DMS114 treated with DMSO at 0.1 percent for 48 hours (cell line): ENCODE results near the gene ZBTB14.

Experiments
- DNase-seq: peaks from one replicate; lab custom pipeline; 2025; ENCODE audit not compliant: unreplicated experiment; lab: John Stamatoyannopoulos, UW

The ZBTB14 gene

DNA sequence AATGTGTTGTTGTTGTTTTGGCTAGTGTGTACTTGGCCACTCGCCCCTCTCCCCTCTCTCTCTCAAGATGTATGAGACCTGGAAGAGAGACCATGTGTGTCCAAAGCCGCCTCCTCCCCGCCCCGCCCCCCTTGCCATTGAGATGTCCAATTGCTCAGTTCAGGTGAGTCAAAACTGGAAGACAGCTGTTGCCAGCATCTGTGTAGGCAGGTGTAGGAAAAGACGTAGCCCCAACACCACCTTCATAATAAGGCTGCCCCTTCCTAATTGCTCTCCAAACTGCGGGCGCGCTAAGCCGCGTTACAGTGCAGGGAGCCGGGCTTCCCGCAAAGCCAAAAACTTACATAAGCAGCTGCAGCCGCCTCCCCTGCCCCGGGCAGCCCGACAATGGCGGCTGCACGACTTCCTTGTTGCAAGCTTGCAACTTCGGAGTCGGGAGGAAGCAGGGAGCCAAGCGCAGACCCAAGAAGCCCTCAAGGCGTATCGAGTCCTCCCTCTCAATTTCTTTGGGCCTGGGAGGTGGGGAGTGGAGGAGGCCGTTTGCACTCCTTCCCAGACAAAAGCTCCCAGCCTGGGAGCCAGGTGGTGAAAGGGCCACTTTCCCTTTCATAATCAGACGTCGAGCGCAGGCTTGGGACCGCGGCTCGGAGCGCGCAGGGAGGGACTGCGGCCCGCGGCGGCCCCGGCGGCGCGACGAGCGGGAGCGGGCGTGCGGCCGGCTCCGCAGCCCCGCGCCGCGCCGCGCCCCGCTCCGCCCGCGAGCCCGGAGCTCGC lies 882 bp downstream of the ZBTB14 start:
- DNase-seq: peak; percentile 14

DNA sequence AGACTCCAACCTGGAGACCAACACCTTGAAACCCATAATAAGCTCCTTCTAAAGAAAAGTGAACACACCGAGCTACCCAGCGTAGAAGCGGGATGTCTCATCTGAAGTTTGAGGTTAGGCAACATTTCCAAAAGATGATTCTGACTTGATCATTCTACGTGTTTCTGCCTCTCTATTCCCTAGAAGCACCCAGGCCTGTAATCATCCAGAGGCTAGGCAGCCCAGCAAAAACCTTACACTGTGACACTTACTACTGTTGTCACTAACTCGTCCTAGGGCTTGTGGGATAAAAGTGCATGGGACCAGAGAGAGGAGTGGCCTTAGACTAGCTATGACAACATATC lies 1.4 kb downstream of the ZBTB14 start:
- no peak for DNase-seq

DNA sequence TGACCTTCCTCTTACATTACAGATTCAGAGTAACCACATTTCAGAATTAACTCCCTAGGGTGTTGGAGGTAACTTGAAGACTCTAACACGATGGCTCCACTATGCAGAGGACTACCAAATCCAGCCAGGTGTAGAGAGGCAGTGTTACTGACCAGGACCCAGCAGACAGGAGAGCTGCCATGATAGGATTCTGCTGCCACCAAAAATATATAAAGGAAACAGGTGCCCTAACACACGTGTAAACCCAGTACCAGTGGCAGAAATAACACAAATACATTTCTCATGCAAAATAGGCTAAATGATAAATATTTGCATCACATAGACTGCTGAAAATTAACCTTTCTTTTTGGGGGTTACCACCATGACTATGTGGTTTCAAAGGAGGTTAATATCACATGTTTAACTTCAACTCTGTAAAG lies 7.0 kb downstream of the ZBTB14 start:
- DNase-seq: no peak

DNA sequence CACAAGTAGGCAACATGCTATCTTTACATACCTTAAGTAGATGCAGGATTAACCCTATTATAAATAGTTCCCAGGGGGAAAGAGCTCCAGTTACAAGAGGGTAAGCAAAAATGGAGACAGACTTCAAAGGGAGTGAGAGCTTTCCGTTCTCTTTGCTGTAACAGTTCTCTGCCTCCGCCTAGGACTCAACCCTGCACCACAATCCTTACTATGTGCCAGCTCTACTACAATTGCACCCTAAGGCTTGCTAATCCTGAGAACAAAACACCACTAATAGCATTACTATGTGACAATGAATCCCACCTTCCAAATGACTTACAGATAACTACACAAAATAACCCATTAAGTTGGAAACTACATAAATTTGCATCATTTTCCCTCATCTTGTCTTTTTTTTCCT lies 7.7 kb downstream of the ZBTB14 start:
- DNase-seq: no peak

DNA sequence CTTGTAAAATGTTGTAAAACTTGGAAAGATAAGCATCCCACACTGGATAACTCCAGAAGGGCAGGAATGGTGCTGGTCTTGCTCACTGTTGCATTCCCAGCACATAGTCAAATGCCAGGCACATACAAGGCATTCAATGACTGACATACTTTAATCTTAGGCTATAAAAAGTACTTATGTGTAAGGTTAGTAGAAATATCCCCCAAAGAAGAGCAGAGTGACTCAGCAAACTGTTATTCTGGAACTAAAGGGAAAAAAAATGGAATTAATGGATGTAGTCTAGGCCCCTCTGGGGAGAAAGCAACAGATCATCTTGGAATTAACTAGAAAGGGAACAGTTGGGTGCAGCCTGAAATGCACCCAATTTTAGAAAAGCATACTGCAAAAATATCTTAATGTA lies 9.0 kb downstream of the ZBTB14 start:
- no peak for DNase-seq

DNA sequence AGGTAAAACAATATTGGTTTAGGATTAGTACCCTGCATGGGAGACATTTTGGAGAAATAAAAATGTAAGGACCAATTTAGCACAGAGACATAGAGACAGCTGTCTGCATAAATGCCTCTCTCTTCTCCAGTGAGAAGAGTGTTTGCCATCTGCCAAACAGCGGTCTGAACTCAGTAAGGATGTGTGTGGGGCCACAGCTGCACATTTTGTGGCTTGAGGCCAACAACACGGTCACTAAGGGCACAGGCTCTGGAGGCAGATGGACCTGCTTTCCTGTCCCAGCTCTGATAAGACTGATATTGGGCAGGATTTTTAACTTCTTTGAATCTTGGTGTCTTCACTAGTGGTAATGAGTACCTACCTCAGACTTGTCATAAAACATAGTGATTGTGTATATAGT lies 10.2 kb downstream of the ZBTB14 start:
- DNase-seq: no peak

DNA sequence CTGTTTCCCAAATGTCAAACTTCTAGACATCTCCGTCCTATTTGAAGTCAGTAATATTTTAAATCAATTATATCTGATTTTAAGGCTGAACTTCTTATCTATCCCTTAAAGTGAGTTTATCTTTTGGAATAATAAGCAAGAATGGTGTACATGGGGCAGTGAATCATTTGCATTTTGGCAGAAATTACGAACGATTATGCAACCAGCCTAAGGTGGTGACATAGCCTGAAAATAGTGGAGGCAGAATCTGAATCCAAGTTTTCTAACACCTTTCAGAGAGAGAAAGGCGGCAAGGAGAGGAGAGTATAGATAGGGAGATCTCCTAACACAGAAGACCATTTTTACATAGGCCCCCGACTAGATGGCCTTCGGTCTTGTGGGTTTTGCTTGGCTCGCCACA lies 10.7 kb downstream of the ZBTB14 start:
- no peak for DNase-seq

DNA sequence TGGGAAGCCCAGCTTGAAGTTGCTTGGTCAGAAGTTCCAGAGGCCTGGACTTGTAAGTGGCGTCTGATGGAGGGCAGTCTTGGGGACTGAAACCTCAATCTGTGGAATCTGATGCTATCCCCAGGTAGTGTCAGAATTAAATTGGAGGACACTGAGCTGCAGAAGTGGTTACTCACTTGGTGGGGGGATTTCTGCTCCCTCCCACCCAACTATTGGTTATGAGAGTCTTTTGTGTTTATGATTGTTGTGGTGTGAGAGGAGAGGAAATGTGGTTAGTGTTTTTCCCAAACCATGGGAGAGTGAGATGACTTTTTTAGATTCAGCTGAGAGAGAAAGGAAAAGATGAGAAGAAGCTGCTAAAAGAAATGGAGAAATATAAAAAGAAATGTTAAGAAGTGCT lies 12.8 kb downstream of the ZBTB14 start:
- no peak for DNase-seq

DNA sequence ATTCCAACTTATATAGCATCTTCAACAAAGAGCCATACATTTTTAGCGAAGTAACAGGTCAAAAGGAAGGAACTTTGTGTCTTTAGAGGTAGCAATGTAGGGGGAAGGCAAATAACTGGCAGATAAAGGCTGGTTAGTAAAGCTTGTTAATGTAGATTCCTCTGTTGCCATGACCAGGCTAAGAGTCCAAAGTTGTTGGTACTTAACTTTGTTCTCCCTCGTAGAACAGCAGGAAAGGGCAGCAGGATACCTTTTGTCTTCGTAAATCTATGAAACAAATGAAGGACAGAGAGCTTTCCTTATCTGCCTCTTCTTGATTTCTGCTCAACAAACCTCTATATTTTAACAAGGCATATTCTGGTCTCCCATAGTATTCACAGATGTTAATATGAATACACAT lies 18.6 kb downstream of the ZBTB14 start:
- DNase-seq: no peak

DNA sequence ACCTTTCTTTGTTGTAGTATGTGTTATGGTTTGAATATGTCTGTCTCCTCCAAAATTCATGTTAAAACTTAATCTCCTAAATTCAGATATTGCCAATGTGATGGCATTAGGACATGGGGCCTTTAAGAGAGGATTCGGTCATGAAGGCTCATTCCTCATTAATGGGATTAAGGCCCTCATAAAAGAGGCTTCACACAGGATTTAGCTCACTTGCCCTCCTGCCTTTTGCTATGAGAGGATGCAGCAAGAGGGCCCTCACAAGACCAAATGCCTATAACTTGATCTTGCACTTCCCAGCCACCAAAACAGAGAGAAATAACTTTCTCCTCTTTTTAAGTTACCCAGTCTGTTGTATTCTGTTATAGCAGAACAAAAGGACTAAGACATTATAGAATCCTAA lies 19.7 kb downstream of the ZBTB14 start:
- no peak for DNase-seq

DNA sequence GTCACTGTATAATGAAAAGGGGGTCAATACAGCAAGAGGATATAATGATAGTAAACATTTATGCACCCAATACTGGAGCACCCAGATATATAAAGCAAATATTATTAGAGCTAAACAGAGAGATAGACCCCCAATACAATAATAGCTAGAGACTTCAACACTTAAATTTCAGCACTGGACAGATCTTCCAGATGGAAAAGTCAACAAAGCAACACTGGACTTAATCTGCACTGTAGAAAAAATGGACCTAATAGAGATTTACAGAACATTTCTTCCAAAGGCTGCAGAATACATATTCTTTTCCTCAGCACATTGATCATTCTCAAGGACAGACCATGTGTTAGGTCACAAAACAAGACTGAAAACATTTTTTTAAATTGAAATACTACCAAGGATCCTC lies 26.7 kb downstream of the ZBTB14 start:
- no peak for DNase-seq

DNA sequence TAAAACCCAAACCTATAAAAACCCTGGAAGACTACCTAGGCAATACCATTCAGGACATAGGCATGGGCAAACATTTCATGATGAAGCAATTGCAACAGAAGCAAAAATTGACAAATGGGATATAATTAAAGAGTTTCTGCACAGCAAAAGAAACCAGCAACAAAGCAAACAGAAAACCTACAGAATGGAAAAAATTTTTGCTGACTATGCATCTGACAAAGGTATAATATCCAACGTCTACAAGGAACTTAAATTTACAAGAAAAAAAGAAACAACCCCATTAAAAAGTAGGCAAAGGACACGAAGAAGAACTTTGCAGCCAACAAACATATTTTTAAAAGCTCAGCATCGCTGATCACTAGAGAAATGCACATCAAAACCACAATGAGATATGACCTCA lies 28.8 kb downstream of the ZBTB14 start:
- no peak for DNase-seq

DNA sequence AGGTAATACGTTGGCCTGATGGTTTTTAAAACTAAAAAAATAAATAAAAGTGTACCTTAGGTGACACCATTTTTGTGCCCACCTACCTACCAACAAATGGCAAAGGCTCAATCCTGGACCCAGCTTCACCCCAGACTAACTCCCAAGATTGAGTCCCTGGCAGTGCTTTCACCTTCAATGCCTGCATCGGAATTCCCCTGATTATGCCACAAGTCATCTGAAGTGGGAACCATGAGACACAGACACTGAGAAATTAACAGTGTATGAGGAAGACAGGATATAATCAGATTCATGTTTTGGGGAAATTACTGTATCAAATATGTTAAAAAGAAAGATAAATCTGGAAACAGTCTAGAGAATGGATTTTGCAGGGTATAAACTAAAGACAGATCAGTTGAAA lies 41.6 kb downstream of the ZBTB14 start:
- no peak for DNase-seq

DNA sequence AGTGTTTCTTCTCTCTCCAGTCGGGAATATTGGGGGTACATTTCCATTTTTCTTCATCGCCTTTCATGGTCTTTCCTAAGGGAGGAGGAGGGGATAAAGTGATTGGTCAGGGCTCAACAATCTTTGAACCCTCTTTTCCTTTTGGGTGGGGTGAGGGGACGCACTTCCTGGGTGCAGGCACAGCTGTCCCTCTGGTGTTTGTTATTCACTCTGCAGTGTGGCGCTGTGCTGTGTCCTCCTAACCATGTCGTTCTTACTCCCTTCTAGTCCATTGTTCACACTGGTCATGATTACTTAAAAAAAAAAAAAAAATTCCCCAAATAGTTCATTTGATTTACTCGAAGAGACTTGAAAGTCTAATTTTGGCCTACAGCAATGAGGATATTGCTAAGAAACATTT lies 44.4 kb downstream of the ZBTB14 start:
- DNase-seq: no peak

DNA sequence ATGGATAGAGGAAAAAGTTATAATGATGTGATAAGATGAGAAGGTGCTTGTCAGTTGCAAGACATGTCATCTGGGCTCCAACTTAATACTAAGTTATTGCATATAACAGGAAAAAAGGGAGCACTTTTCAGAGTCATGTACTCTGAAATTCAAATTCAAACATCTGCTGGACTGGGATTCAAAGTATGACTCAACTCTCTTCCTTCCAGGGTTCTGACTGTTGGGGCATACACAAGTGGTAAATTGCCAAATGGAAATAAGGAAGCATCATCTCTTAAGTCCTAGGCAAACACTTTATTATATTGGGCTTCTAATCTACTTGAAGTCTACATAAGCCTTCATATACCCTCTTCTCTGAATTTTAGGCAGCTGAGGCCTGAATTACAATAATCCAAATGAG lies 44.9 kb downstream of the ZBTB14 start:
- no peak for DNase-seq

DNA sequence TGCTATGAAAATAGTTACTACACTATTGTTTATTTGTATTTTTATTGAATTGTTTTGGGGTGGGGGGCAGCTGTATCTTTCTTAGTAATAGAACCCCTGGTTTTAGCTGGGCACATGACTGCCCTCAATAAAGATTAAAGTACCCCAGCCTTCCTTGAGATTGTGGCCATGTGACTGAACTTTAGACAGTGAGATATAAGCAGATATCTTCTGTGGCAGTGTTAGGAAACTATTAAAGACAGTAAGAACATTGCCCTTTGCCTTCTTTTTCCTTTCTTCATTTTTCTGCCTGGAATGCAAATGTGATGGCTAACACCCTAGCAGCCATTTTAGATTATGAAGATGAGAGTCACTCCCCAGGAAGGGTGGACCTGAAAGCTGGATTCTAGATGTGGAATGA lies 50.6 kb downstream of the ZBTB14 start:
- no peak for DNase-seq

DNA sequence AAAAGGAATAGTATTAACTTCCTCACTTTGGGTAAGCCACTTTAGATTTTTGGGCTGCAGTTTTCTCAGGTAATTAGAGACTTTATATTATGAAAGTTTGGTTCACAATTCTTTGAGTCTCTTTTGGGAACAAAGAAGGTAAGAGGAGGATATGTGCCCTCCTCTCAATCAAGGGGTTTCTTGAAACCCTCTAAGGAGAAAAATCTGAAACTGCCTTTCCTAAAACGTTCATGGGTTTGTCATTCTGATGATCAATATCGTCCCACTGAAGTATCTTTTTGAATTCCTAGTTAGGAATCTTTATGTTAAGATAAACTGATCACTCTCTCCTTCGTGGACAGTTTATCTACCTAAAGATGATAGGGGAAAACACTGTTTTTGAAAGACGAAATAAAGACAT lies 56.1 kb downstream of the ZBTB14 start:
- no peak for DNase-seq
